IMR-90 (cell line): Measurements from ENCODE around the gene CDK17. TPM values are rescaled to one million over a fixed set of nuclear protein-coding genes. Genes with fewer than 3 reads are reported as not detected.

Experiments
- ATAC-seq: fragments of 200-7000 bp; cut with Tn5 transposase; 2 replicates; pipeline ENCODE4 v1.9.1; 2020; ENCODE audit warnings: low read depth, mild to moderate bottlenecking, moderate library complexity
- BruUV-seq: library from RNA; stranded (reverse); fragments of 400-500 nt; replicated peaks from 2 replicates; lab custom pipeline; 2021; lab: Mats Ljungman, UMichigan
- CTCF ChIA-PET: fragments of 300-600 bp; formaldehyde crosslinking; extraction: SDS; loops from one replicate; lab custom pipeline; 2021; ENCODE audit warnings: antibody characterized with exemption; lab: Yijun Ruan, JAX
- POLR2A ChIA-PET: fragments of 300-600 bp; sonication (Branson Sonifier 250); formaldehyde crosslinking; loops from one replicate; lab custom pipeline; 2022; ENCODE audit warnings: antibody characterized with exemption; ENCODE audit not compliant: unreplicated experiment; lab: Charles Lee
- DNase-seq: peaks from one replicate; pipeline ENCODE4 v3.0.0; 2013
- H2AFZ ChIP-seq: replicated peaks from 2 replicates; pipeline ENCODE3; 2013; ENCODE audit warnings: low read length, mild to moderate bottlenecking; ENCODE audit not compliant: poor library complexity
- H2AK5ac ChIP-seq: 2 replicates; pipeline ENCODE4 v1.6.1; 2013; ENCODE audit warnings: low read depth, low read length, inconsistent platforms
- H2AK9ac ChIP-seq: replicated peaks from 2 replicates; pipeline ENCODE3; 2013; ENCODE audit warnings: mild to moderate bottlenecking, low read depth, low read length, moderate library complexity; ENCODE audit not compliant: poor library complexity
- H2BK120ac ChIP-seq: 2 replicates; pipeline ENCODE4 v1.6.1; 2013; ENCODE audit warnings: low read depth, low read length, inconsistent platforms
- H2BK15ac ChIP-seq: 3 replicates; pipeline ENCODE4 v1.6.1; 2013; ENCODE audit warnings: low read depth, low read length, inconsistent platforms
- H2BK20ac ChIP-seq: 2 replicates; pipeline ENCODE4 v1.6.1; 2013; ENCODE audit warnings: low read depth, mild to moderate bottlenecking, inconsistent platforms, low read length, moderate library complexity
- H2BK5ac ChIP-seq: 2 replicates; pipeline ENCODE4 v1.6.1; 2013; ENCODE audit warnings: mild to moderate bottlenecking, low read depth, low read length, inconsistent platforms; ENCODE audit not compliant: poor library complexity, severe bottlenecking
- H3K14ac ChIP-seq: replicated peaks from 2 replicates; pipeline ENCODE4 v1.6.1; 2013; ENCODE audit warnings: low read depth, low read length, inconsistent platforms
- H3K18ac ChIP-seq: 2 replicates; pipeline ENCODE4 v1.6.1; 2013; ENCODE audit warnings: low read depth, low read length, control low read depth
- H3K23ac ChIP-seq: 2 replicates; pipeline ENCODE4 v1.6.1; 2013; ENCODE audit warnings: low read depth, low read length, inconsistent platforms
- H3K27ac ChIP-seq: 2 replicates; pipeline ENCODE4 v1.5.1; 2013; ENCODE audit warnings: mild to moderate bottlenecking, control low read depth, low read length; ENCODE audit not compliant: insufficient read depth
- H3K27me3 ChIP-seq: 2 replicates; pipeline ENCODE4 v1.6.1; 2013; ENCODE audit warnings: low read length; ENCODE audit not compliant: control insufficient read depth, insufficient read depth
- H3K36me3 ChIP-seq: 2 replicates; pipeline ENCODE4 v1.6.1; 2013; ENCODE audit warnings: low read length, mixed read lengths; ENCODE audit not compliant: control insufficient read depth, insufficient read depth
- H3K4ac ChIP-seq: 2 replicates; pipeline ENCODE4 v1.6.1; 2013; ENCODE audit warnings: low read depth, low read length, inconsistent platforms
- H3K4me1 ChIP-seq: 2 replicates; pipeline ENCODE4 v1.6.1; 2013; ENCODE audit warnings: low read length, mixed read lengths; ENCODE audit not compliant: control insufficient read depth, insufficient read depth
- H3K4me2 ChIP-seq: 2 replicates; pipeline ENCODE4 v1.6.1; 2013; ENCODE audit warnings: low read depth, mild to moderate bottlenecking, control low read depth, low read length, moderate library complexity
- H3K4me3 ChIP-seq: 2 replicates; pipeline ENCODE4 v1.5.1; 2013; ENCODE audit warnings: low read depth, mild to moderate bottlenecking, control low read depth, low read length, moderate library complexity; ENCODE audit not compliant: insufficient read depth
- H3K56ac ChIP-seq: 2 replicates; pipeline ENCODE4 v1.6.1; 2013; ENCODE audit warnings: low read length, inconsistent platforms; ENCODE audit not compliant: insufficient read depth; ENCODE audit errors: extremely low read depth
- H3K79me1 ChIP-seq, 2 experiments: 2 replicates each; pipeline ENCODE4 v1.6.1; 2013; ENCODE audit warnings: low read length in 2 of 2, inconsistent platforms in 1 of 2, low read depth in 1 of 2
- H3K9ac ChIP-seq: 2 replicates; pipeline ENCODE4 v1.6.1; 2013; ENCODE audit warnings: low read depth, low read length, control low read depth
- H3K9me1 ChIP-seq: 2 replicates; pipeline ENCODE4 v1.6.1; 2013; ENCODE audit warnings: low read length, inconsistent platforms; ENCODE audit not compliant: insufficient read depth
- H3K9me3 ChIP-seq: 2 replicates; pipeline ENCODE4 v1.6.1; 2013; ENCODE audit warnings: low read length; ENCODE audit not compliant: control insufficient read depth, insufficient read depth
- H4K20me1 ChIP-seq: 2 replicates; pipeline ENCODE4 v1.6.1; 2013; ENCODE audit warnings: low read length, inconsistent platforms; ENCODE audit not compliant: insufficient read depth
- H4K5ac ChIP-seq: 2 replicates; pipeline ENCODE4 v1.6.1; 2013; ENCODE audit warnings: mild to moderate bottlenecking, low read depth, low read length, control low read depth
- H4K8ac ChIP-seq, 2 experiments: 2 replicates each; pipeline ENCODE4 v1.6.1; 2013; ENCODE audit warnings: low read depth in 2 of 2, low read length in 2 of 2, control low read depth in 1 of 2, inconsistent platforms in 1 of 2
- H4K91ac ChIP-seq: 2 replicates; pipeline ENCODE4 v1.6.1; 2013; ENCODE audit warnings: low read depth, low read length, inconsistent platforms; ENCODE audit not compliant: insufficient read depth
- BHLHE40 ChIP-seq: fragments of 150-350 bp; IDR thresholded peaks from 2 replicates; pipeline ENCODE4 v1.6.1; 2016; ENCODE audit warnings: mild to moderate bottlenecking, low read depth, low read length
- CEBPB ChIP-seq: IDR thresholded peaks from 2 replicates; pipeline ENCODE4 v1.6.1; 2012; ENCODE audit warnings: low read depth, low read length, improper control_type of control experiment
- CHD1 ChIP-seq: IDR thresholded peaks from 2 replicates; pipeline ENCODE4 v1.6.1; 2012; ENCODE audit warnings: low read depth, low read length, improper control_type of control experiment
- FOS ChIP-seq: fragments of 150-350 bp; IDR thresholded peaks from 2 replicates; pipeline ENCODE4 v1.6.1; 2016; ENCODE audit warnings: low read depth, low read length
- MAFK ChIP-seq: IDR thresholded peaks from 2 replicates; pipeline ENCODE4 v1.6.1; 2012; ENCODE audit warnings: low read depth, low read length, improper control_type of control experiment
- MAZ ChIP-seq: IDR thresholded peaks from 2 replicates; pipeline ENCODE4 v1.6.1; 2012; ENCODE audit warnings: low read depth, mild to moderate bottlenecking, low read length, improper control_type of control experiment, moderate library complexity, borderline replicate concordance
- MXI1 ChIP-seq: IDR thresholded peaks from 2 replicates; pipeline ENCODE4 v1.6.1; 2012; ENCODE audit warnings: low read depth, mild to moderate bottlenecking, low read length, moderate library complexity, borderline replicate concordance
- NFE2L2 ChIP-seq: fragments of 150-350 bp; IDR thresholded peaks from 2 replicates; pipeline ENCODE4 v1.6.1; 2016; ENCODE audit warnings: low read depth, mild to moderate bottlenecking, low read length
- POLR2A ChIP-seq: IDR thresholded peaks from 2 replicates; pipeline ENCODE4 v1.6.1; 2012; ENCODE audit warnings: mild to moderate bottlenecking, low read depth, low read length
- RAD21 ChIP-seq: IDR thresholded peaks from 2 replicates; pipeline ENCODE4 v1.6.1; 2012; ENCODE audit warnings: low read length, improper control_type of control experiment
- RCOR1 ChIP-seq: IDR thresholded peaks from 2 replicates; pipeline ENCODE4 v1.6.1; 2012; ENCODE audit warnings: mild to moderate bottlenecking, low read length, improper control_type of control experiment; ENCODE audit not compliant: insufficient replicate concordance
- RFX5 ChIP-seq: IDR thresholded peaks from 2 replicates; pipeline ENCODE4 v1.8.0; 2012; ENCODE audit warnings: low read depth, mild to moderate bottlenecking, low read length, moderate library complexity
- SMC3 ChIP-seq: fragments of 150-350 bp; IDR thresholded peaks from 2 replicates; pipeline ENCODE4 v1.6.1; 2016; ENCODE audit warnings: low read depth, mild to moderate bottlenecking, antibody characterized with exemption, low read length, moderate library complexity
- WGBS, 2 experiments: methylation state at CpG; one replicate each; pipeline versions ENCODE4 v1.1.5 to v1.1.7; 2013; ENCODE audit warnings: missing lambda C conversion rate in 2 of 2; ENCODE audit not compliant: insufficient read length in 1 of 2; ENCODE audit errors: extremely low coverage in 2 of 2; 5-methylcytosine and 5-hydroxymethylcytosine counted together
- dilution Hi-C: fragments of 300-500 bp; cut with HindIII; formaldehyde crosslinking; loops from one replicate; pipeline ENCODE4 v1.14.3; 2018; ENCODE audit warnings: low sequenced_read_pairs; ENCODE audit not compliant: unreplicated experiment
- in situ Hi-C: fragments of 300-500 bp; cut with MboI; formaldehyde crosslinking; loops from 3 replicates; pipeline ENCODE4 v1.14.3; 2019; ENCODE audit warnings: low sequenced_read_pairs, inconsistent platforms, mixed read lengths
- intact Hi-C: fragments of 100-400 bp; cut with micrococcal nuclease; formaldehyde crosslinking; loops from 2 replicates; pipeline ENCODE4 v1.10.0; 2022
- polyA plus RNA-seq, 3 experiments: library from polyadenylated mRNA; depleted of rRNA; stranded (reverse); fragments of >200 nt; gene quantifications; 2 replicates each; pipeline ENCODE4 v1.2.3, GENCODE V29; 2012; ENCODE audit warnings: low replicate concordance in 1 of 3
- total RNA-seq: library from RNA; depleted of rRNA; stranded (reverse); fragments of >200 nt; gene quantifications from 2 replicates; pipeline ENCODE4 v1.2.3, GENCODE V29; 2012
- TF ChIP-seq, protein P1 (sequence below): fragments of 150-350 bp; IDR thresholded peaks from 2 replicates; pipeline ENCODE4 v1.6.1; 2017; ENCODE audit warnings: mild to moderate bottlenecking, antibody characterized with exemption, low read length, low read depth
- TF ChIP-seq, protein P2 (sequence below): conservative IDR thresholded peaks from 2 replicates; pipeline ENCODE4 v1.5.1; 2012; ENCODE audit warnings: mild to moderate bottlenecking, low read depth, low read length, improper control_type of control experiment

Gene CDK17
- total and polyA plus RNA-seq, 2 of the 4 experiments (the other 2 are of a cell fraction) = 14.5 to 50.2 TPM

DNA sequence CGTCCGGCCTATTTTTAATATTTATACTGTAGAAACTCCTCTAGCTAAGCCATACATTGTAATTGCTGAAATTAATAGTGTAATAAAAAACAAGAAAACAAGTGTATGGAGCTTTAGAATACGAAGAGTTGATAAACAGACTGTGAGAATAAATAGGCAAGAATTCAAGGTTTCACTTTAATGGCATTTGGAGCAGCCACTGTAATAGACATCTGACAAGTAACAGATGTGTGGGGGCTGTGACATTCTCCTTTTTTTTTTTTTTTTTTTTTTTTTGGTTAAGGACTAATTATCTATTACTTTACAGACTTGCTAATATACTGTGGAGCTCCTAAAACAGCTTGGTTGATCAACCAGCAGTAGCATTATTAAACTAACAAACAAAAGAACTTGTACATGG lies 47.0 kb upstream of the CDK17 start:
- Histone ChIP-seq H3K9me1 (no peaks in the 10 kb centered on the region), H2BK20ac (peak overlapping the region; percentile 39; the same call in 1 of the 2 replicates), H3K23ac (no peak overlapping the region), H2BK15ac (no peak overlapping the region; the same call in 2 of the 3 replicates), H2AK9ac (no peak overlapping the region), H3K14ac (no peak overlapping the region), H3K9me3 (no peaks in the 10 kb centered on the region), H3K27ac (peak overlapping the region; percentile 52; the same call in 1 of the 2 replicates), H3K9ac (no peak overlapping the region), H3K36me3 (no peaks in the 10 kb centered on the region), H4K91ac (no peak overlapping the region), H2AK5ac (0 out of 2 replicates have a peak overlapping the region, but pooled peaks have one; percentile 60), H2BK5ac (peak overlapping the region; percentile 87), H2AFZ (no peak overlapping the region), H3K27me3 (no peaks in the 10 kb centered on the region), H3K4me2 (no peak overlapping the region), H3K4me3 (no peak overlapping the region), H3K79me1 (no peaks in the 10 kb centered on the region), H2BK120ac (no peak overlapping the region), H4K20me1 (no peaks in the 10 kb centered on the region), H4K8ac (no peak overlapping the region; a peak in 1 of 4 replicates), H3K4me1 (peaks cover 7% of the 10 kb centered on the region), H3K56ac (no peak overlapping the region), H3K18ac (no peak overlapping the region; the same call in 1 of the 2 replicates), H4K5ac (no peak overlapping the region; the same call in 1 of the 2 replicates), H3K4ac (no peak overlapping the region)
- ChIA-PET POLR2A (interaction anchor here (1.1 kb wide), 1 partner anchor 20 kb away, joined by 14 read pairs; no protein-coding TSS in a partner anchor), CTCF (no interaction called here)
- in situ Hi-C loops (no loop called here), intact Hi-C loops (no loop called here), dilution Hi-C loops (no loop called here)
- no peak for ATAC-seq
- TF ChIP-seq, protein P1, sequence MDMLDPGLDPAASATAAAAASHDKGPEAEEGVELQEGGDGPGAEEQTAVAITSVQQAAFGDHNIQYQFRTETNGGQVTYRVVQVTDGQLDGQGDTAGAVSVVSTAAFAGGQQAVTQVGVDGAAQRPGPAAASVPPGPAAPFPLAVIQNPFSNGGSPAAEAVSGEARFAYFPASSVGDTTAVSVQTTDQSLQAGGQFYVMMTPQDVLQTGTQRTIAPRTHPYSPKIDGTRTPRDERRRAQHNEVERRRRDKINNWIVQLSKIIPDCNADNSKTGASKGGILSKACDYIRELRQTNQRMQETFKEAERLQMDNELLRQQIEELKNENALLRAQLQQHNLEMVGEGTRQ = no peak
- TF ChIP-seq MAFK = no peak
- TF ChIP-seq RFX5 = no peak
- TF ChIP-seq, protein P2, sequence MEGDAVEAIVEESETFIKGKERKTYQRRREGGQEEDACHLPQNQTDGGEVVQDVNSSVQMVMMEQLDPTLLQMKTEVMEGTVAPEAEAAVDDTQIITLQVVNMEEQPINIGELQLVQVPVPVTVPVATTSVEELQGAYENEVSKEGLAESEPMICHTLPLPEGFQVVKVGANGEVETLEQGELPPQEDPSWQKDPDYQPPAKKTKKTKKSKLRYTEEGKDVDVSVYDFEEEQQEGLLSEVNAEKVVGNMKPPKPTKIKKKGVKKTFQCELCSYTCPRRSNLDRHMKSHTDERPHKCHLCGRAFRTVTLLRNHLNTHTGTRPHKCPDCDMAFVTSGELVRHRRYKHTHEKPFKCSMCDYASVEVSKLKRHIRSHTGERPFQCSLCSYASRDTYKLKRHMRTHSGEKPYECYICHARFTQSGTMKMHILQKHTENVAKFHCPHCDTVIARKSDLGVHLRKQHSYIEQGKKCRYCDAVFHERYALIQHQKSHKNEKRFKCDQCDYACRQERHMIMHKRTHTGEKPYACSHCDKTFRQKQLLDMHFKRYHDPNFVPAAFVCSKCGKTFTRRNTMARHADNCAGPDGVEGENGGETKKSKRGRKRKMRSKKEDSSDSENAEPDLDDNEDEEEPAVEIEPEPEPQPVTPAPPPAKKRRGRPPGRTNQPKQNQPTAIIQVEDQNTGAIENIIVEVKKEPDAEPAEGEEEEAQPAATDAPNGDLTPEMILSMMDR = no peak
- TF ChIP-seq CHD1 = no peak
- TF ChIP-seq NFE2L2 = no peak
- TF ChIP-seq CEBPB = no peak
- TF ChIP-seq BHLHE40 = no peak
- no peak for TF ChIP-seq POLR2A
- no peak for TF ChIP-seq RAD21
- no peak for TF ChIP-seq SMC3
- TF ChIP-seq RCOR1 = no peak
- TF ChIP-seq MAZ = no peak
- TF ChIP-seq MXI1 = no peak
- no peak for TF ChIP-seq FOS
- WGBS, 2 experiments = no CpG with 5 or more reads among the region's 3 CpGs
- DNase-seq = no peak
- BruUV-seq = no TSS peak
